ENCODE measurements around the gene PTH1R.

The PTH1R gene

DNA sequence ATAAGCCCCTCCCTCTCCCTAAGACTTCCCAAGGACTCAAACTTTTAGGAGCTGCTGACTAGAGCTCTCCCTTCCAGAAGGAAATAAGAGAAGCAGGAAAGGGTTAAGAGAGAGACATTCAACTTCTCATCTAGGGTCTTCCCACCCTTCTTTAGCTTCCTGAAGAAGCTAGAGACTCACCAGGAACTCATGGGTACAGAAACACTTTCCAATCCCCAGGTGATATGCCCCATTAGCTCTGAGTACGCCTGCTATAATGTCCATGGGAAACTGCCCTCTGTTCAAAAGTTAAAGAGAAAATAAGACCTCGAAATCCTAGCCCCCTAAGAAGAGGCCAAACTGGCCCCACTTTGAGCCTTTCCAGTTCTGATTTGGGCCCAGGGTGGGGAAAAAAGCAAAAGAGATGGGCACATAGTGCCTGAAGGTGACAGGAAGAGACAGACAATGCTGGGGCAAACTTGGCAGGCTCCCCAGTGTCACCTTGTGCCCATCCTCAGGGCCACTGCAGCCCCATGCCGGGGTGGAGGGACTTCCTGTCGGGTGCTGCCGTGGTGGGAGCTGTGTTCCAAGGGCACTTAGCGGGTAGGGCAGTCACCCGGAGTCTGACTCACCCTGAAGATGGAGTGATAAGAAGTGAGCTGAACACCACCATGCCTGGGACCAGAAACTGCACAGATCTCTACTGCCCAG is 69.5 kb downstream of the PTH1R start:
- DNase-seq (ENCODE audit: low spot score): no peak

GRCh38 chr3:46947546-46947901 is 70.0 kb downstream of the PTH1R start:
- DNase-seq (ENCODE audit: low spot score): no peak

DNA sequence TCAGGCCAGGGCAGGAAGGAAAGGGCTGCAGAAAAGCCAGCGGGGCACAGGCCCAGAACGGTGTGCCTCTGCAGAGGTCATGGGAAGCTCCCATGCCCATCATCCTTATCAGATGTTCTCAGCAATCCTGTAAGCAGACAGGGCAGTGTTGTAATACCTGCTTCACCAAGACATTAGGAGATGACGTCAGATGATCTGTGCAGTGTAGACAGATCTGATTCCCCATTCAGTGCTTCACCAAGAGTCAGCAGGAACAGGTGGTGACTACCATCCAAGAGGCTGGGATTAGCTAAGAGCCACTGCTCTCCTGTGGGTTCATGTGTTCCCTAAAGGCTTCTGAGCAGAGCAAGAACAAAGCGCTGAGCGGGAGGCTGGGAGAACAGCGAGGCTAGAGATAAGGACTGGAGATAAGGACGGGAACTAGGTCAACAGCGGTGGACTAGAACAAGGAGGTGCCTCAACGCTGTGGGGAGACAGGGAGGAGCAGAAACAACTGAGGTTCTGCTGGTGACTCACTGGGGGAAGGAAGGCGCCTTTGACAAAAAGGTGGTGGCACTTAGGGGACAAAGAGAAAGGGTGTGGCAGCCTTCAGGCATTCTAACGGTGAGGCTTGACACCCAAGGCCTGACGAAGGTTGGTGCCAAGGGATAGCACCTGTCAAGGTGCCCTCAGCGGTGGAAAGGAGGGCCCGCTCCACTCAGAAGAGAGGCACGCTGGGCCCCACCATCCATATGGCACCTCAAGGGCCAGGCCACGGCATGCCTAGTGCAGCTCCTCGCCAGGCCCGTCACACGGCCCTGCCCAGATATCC is 70.7 kb downstream of the PTH1R start:
- no peak for DNase-seq (ENCODE audit: low spot score)

DNA sequence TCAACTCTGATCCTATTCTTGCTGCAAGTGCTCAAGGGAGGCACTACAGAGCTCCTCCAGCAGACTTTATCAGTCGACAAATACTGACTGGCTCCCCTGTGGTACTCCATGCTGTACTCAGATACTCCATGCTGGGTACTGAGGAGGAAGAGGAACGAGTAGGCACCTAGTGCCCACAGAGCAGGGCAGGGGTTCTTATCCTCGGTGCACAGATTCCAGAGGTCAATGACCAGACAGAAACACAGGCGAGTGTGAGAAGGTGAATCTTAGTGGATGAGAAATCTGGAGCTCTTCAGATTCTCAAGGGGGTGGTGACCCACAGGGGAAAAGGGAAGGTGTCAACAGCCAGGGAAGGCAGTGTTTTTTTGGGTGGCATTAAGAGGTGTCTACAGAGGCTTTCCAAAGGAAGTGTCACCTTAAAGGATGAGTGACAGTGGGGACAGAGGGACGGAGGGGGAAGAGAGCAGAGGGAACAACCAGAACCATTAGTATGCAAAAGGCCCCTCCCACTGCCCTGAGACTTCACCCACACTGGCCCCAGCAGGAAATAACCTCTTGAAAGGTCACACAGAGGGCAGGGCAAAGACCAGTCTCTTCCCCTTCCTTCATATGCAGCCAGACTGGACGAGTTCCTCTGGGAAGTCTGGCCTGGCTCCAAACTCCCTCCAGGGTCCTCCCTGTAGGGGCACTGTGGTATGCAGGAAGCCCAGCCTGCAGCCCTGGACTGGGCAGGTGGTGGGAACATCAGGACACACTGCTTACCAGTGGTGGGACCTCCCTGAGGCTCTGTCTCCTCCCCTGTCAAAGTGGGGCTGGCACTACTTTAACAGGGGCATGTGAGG is 71.5 kb downstream of the PTH1R start:
- DNase-seq (ENCODE audit: low spot score): no peak

DNA sequence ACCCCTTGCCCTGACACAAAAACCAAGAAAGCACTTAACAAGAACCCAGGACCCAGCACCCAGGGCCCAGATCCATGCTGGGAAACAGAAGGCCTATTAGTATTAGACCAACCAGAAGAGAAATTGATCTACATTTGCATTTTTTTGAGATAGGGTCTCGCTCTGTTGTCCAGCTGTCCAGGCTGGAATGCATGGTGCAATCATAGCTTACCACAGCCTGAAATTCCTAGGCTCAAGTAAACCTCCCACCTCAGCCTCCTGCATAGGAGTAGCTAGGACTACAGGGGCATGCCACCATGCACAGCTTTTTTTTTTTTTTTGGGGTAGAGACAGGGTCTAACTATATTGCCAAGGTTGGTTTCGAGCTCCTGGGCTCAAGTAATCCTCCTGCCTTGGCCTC is 72.7 kb downstream of the PTH1R start:
- no peak for DNase-seq (ENCODE audit: low spot score)

DNA sequence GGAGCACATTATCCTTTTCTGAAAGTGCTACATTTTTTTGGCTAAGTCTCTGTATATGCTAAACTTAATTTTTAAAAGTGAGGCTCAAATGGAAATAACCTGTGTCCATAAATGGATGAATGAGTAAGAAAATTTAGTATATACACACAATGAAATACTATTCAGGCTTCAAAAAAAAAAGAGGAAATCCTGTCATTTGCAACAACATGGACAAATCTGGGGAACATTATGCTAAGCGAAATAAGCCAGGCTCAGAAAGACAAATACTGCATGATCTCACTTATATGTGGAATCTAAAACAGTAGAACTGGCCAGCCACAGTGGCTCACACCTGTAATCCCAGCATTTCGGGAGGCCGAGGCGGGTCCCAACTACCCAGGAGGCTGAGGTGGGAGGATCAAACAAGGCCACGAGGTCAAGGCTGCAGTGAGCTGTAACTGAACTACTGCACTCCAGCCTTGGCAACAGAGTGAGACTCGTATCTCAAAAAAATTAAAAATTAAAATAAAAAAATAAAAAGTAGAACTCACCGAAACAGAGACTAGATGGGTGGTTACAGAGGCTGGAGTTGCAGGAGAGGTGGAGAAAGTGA is 73.2 kb downstream of the PTH1R start:
- no peak for DNase-seq (ENCODE audit: low spot score)

- no peak for DNase-seq (ENCODE audit: low spot score)
Observed at GRCh38 chr3:46952813-46953212, 75.3 kb downstream of the PTH1R start.

Measured in HuH-7 (cell line).